Fibroblast of mammary gland (primary cell): ENCODE measurements around the gene TTLL9.
"Not testable (repeated sequence)": the region's sequence is repeated elsewhere in the genome, so short reads cannot be mapped to it uniquely, and the experiment has no call there.

Experiments used
- DNase-seq: peaks from one replicate; pipeline ENCODE4 v3.0.0-alpha.2; 2010; ENCODE audit warnings: low read depth
- H3K4me3 ChIP-seq: 2 replicates; pipeline ENCODE4 v1.5.1; 2011; ENCODE audit warnings: low read depth, mild to moderate bottlenecking, low read length, moderate library complexity; ENCODE audit not compliant: control insufficient read depth
- TF ChIP-seq, protein P1 (sequence below): conservative IDR thresholded peaks from 2 replicates; pipeline ENCODE4 v1.5.1; 2011; ENCODE audit warnings: low read depth, low read length, inconsistent platforms; ENCODE audit not compliant: control insufficient read depth, insufficient read depth

TTLL9 gene

DNA sequence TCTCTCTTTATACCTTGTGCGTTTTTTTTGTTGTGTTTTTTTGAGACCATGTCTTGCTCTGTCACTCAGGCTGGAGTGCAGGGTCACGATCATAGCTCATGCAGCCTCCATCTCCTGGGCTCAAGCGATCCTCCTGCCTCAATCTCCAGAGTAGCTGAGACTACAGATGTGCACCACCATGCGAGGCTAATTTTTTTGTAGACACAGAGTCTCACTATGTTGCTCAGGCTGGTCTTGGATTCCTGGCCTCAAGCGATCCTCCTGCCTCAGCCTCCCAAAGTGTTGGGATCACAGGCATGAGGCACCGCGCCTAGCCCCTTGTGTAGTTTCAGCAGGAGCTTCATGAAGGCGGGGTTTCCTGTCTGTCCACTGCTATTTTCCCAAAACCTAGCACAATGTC lies 54.1 kb downstream of the TTLL9 start:
- DNase-seq, result no peak
- H3K4me3 ChIP-seq, result no peak overlapping the region
- TF ChIP-seq, protein P1, sequence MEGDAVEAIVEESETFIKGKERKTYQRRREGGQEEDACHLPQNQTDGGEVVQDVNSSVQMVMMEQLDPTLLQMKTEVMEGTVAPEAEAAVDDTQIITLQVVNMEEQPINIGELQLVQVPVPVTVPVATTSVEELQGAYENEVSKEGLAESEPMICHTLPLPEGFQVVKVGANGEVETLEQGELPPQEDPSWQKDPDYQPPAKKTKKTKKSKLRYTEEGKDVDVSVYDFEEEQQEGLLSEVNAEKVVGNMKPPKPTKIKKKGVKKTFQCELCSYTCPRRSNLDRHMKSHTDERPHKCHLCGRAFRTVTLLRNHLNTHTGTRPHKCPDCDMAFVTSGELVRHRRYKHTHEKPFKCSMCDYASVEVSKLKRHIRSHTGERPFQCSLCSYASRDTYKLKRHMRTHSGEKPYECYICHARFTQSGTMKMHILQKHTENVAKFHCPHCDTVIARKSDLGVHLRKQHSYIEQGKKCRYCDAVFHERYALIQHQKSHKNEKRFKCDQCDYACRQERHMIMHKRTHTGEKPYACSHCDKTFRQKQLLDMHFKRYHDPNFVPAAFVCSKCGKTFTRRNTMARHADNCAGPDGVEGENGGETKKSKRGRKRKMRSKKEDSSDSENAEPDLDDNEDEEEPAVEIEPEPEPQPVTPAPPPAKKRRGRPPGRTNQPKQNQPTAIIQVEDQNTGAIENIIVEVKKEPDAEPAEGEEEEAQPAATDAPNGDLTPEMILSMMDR, result no peak

DNA sequence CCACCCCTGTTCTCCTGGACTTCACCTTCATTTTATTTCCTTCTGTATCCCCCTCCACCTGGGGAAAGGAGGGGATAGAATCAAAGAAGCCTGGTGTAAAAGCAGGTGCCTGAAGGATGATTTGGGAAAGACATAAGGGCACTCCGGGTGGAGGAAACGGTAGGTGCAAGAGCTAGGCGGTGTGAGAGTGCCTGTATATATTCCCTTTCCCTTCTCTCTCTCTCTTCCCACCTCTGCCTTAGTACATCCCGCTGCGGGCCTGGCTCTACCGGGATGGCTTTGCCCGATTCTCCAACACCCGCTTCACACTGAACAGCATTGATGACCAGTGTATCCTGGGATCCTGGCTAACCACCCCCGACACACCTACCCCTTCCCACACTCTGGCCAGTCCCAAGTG lies 55.2 kb downstream of the TTLL9 start:
- DNase-seq, result no peak
- TF ChIP-seq, protein P1, result no peak
- no peak overlapping the region for H3K4me3 ChIP-seq

DNA sequence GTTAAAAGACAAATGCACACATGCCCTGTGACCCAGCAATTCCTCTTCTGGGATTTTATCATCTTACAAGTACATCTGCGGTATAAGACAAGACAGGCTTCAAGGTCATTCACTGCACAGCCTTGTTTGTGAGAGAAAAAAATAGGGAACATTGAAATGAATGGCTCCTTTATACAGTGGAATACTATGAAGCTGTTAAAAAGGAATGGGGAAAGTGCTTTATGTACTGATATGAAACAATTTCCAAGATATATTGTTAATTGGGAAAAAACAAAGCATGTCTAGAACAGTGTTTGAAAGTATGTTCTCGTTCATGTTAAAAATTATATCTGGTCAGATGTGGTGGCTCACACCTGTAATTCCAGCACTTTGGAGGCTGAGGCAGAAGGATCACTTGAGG lies 56.1 kb downstream of the TTLL9 start:
- TF ChIP-seq, protein P1, result no peak
- no peak overlapping the region for H3K4me3 ChIP-seq
- DNase-seq, result no peak

DNA sequence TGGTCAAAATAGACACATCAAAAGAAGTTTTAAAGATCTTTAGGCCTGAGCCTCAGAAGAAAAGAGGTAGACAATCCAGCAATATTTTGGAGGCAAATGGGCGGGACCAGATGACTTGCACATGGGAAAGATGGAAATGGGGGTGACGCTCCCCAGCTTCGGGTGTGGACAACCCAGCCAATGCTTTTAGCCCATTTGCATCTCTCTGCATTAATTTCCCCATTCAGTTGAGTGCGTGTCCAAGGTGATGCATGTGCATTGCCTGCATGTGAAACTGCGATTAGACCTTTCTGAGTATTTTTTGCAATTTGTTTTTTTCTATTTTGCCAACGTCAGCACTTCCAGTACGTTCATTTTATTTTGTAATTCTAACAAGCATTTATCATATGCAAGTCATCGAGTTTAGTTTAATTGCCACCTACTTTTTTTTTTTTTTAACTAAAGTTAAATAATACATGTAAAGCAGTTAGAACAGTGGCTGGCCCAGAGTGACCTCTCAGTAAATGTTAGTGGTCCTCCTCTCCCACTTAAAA lies 57.3 kb downstream of the TTLL9 start:
- DNase-seq, result no peak
- H3K4me3 ChIP-seq, result no peak overlapping the region
- TF ChIP-seq, protein P1, result no peak

DNA sequence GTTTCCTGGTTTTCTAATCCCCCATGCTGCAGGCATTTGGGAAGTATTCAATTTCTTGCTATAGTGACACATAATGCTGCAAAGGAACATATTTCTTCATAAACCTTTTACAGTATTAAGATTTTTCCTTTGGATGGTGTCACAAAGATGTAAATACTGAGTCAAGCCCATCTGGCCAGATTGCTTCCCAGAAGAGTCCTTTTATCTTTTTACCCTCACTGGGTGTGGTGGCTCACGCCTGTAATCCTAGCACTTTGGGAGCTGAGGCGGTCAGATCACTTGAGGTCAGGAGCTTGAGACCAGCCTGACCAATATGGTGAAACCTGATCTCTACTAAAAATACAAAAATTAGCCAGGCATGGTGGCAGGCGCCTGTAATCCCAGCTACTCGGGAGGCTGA lies 59.2 kb downstream of the TTLL9 start:
- H3K4me3 ChIP-seq, DNase-seq: not testable (repeated sequence)

DNA sequence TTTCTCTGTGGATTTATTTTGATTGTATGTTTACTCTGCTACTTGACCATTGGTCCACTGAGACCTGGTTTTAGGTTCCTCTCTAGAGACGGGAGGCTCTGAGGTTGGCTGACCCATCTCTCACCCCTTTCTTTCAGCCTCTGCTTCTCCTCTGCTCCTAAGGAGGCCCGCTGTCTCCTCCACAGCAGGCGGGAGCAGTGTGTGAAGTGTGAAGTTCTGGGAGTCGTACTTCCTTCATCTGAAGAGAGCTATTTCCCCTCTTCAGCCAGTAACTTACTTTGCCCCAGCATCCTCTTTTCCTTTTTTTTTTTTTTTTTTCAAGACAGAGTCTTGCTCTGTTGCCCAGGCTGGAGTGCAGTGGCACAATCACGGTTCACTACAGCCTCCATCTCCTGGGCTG lies 60.3 kb downstream of the TTLL9 start:
- TF ChIP-seq, protein P1, result no peak
- H3K4me3 ChIP-seq, result no peak overlapping the region
- no peak for DNase-seq

DNA sequence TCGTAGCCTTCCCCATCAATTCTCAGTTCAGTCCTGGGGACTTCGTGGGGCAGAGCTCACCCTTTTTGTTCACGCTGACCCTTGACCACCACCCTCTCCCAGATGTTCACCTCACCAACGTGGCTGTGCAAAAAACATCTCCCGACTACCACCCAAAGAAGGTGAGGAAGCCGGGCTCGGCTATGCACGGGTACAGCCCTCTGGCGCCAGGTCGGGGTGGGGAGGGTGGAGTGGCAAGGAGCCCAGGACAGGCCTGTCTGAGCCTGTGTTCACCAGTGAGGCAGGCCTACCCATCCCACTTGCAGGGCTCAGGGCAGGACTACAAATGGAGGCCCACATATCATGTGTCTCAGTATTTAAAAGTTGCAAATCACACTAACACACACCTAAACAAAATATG lies 63.3 kb downstream of the TTLL9 start:
- no peak for DNase-seq
- TF ChIP-seq, protein P1, result no peak
- H3K4me3 ChIP-seq, result no peak overlapping the region
